HCEC 1CT (cell line): ENCODE measurements around the gene HLA-B.

Experiments
- DNase-seq: peaks from one replicate; pipeline ENCODE4 v3.0.0-alpha.2; 2017

Gene HLA-B

GRCh38 chr6:31351401-31352309 lies 5.3 kb downstream of the HLA-B start:
- no peak for DNase-seq

- DNase-seq, result no peak
Measured at GRCh38 chr6:31351033-31351380, 6.0 kb downstream of the HLA-B start.

DNA sequence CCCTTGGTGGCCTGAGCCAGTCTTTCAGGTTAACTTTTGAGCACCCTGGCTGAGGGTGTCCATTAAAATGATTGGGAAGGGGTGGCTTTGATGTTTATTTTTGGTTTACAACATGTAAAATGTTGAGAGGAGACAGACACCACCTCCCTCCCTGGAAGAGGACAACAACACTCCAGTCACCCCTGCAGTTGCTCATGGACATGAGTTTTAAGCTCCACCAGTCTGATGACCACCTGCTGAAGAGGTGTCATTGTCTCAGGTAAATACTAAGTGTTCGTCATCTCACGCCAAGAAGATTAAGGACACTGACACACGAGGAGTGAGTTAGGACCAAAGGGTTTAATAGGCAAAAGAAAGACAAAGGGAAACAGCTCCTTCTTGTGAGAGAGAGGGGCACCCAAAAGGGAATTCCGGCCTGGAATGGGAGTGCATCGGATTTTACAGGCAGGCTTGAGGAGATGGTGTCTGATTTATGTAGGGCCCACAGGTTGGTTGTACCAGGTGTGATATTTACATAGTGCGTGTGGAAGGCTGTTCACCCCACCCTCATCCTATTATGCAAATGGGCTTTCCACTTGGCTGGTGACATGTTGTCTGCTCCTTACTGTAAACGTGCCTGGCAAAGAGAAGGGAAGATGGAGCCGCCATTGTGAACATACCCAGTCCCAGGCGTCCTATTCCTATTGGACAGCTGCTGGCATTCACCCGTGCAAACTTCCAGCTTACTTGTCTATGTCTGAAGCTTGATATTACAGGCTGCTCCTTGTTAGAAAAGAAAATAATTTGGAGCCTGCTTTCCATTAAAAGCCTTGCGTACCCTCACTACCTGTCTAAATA lies 6.6 kb downstream of the HLA-B start:
- no peak for DNase-seq

GRCh38 chr6:31349301-31349700 lies 7.7 kb downstream of the HLA-B start:
- DNase-seq, result no peak

DNA sequence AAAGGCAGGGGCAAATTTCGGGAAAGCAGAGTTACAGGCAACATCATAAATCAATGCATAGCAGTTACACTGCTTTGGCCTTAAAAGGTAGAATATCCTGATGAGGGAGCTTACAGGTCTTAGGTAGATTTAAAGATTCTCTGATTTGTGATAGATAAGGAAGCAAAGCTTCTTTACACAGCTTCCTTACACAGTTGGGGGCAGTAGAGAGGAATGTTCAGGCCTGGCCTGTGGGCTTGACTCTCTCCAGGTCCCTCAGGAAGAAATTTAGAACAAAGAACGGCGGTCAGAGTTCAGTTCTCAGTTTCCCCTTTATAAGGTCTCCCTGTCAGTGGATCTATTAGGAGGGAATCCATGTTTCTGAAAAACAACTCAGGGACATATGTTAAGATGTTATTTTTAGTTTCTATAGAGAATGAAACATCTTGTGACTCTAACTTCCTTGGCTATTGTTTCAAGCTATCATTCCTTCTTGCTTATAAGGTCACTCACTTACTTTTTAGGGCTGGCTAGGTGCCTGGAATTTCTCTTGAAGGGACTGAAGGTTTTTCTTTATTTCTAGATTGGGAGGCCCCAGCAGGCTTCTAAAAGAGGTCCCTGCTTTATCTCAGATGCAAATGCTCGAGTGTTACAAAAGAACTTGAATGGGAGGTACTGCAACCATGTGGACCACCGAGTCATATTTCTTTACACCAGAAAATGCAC lies 11.8 kb downstream of the HLA-B start:
- no peak for DNase-seq

GRCh38 chr6:31340228-31340627 lies 16.8 kb downstream of the HLA-B start:
- no peak for DNase-seq

DNA sequence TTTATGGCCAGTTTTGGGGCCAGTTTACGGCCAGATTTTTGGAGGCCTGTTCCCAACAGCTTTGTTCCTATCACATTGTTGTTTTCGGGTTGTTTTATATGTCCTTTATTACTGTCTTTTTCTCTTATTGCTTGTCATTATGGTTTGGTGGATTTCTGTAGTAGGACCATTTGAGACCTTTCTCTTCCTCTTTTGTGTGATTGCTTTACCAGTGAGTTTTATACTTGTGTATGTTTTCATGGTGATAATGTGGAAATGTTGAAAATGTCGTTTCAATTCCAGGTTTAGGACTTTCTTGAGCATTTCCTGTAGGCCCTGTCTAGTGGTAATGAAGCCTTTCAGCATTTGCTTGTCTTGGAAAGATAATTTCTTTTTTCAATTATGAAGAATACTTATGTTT lies 17.8 kb downstream of the HLA-B start:
- no peak for DNase-seq

- no peak for DNase-seq
Measured at GRCh38 chr6:31336896-31337496, 20.0 kb downstream of the HLA-B start.

DNA sequence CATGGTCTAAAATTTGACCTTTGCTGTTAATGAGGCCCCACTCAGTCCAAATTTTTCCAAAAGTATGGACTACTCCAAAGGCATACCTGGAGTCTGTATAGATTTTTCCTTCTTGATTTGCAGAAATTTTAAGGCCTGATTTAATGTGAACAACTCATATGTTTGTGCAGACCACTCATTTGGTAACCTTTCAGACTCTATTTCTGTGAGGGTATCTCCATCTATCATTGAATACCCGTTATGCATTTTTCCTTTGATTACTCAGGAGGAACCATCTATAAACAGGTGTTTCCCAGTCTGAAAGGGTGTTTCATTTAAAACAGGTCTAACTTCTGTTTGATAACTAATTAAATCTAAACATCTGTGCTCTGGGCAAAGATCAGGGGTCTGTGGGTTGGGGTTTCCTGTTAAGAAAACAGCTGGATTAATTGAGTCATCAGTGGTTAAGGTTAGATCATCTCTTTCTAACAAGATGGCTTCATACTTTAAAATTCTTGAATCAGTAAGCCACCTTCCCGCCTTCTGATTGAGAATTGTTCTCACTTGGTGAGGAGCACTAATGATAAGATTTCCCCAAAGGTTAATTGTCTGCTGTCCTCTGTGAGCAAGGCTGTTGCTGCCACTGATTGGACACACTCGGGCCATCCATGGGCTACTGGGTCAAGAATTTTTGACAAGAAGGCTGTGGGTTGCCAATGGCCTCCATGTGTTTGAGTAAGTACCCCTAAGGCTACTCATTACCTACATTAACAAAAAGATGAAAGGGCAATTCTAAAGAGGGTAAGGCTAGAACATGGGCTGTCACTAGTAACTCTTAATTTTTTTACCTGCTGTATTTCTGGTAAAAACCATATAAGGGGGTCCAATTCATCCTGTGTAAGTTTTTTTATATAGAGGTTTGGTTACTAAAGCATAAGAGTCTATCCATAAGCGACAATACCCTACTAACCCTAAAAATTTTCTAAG lies 24.1 kb downstream of the HLA-B start:
- no peak for DNase-seq

DNA sequence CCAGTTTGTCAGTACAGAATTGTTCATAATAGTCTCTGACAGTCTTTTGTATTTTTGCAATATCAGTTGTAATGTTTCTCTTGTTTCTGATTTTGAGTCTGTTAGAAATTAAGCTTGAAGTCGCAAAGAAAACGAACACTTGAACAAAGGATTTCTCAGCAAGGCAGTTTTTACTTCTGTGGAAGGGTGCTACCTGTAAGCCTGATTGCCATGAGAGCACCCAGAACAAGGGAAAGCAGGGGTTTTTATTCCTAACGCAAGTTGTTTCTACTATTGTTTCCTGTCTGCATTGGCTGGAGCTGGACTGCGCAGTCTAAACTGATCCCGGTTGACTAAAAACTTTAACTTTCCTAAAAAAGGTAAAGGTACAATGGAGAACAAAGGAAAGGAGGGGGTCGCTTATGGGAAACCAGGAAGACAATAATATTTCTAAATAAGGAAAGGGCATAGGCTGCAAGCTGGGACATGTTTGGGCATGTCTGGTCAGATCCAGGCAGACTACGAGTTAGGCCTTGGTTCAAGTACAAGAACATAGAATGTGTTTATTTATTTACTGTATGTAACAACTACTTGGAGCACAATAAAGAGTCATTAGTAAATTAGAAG lies 28.5 kb downstream of the HLA-B start:
- DNase-seq, result no peak

DNA sequence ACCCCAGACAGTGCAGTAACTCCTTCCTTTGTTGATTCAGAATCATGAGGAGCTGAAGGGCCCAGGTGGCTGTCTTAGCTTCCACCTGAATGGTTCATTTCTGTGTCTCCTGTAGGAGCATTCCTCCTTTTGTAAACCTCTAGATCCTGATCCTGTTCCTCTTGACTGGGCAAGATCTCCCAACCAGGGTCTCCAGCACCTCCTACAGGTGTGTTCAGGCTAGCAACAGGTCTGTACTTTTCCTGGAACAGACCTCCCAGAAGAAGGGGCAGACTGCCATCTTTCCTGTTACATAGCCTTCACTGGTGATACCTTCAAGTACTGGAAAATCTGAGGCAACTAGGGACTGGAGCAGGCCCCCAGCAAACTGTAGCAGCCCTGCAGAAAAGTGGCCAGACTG lies 35.2 kb downstream of the HLA-B start:
- no peak for DNase-seq

DNA sequence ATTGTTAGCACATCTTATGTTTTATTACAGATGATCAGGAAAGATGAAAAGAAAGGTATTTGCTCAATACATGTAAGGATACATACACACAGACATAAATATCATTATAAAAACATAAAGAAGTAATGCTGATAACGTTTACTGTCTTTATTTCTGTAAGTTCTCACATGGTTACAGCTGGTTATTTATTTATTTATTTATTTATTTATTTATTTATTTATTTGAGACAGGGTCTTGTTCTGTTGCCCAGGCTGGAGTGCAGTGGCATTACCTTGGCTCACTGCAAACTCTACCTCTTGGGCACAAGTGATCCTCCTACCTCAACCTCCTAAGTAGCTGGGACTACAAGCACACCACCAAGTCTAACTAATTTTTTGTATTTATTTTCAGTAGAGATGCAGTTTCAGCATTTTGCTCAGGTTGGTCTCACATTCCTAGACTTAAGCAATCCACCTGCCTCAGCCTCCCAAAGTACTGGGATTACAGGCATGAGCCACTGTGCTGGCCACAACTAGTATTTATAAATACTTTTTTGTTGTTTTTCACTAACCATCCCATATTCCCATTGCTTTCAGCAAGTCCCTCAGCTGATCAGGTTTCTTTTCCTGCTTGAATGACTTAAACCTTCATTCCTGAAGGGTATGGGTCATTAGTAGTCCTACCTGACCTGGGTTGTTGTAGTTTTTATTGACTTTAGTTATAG lies 35.8 kb downstream of the HLA-B start:
- no peak for DNase-seq

DNA sequence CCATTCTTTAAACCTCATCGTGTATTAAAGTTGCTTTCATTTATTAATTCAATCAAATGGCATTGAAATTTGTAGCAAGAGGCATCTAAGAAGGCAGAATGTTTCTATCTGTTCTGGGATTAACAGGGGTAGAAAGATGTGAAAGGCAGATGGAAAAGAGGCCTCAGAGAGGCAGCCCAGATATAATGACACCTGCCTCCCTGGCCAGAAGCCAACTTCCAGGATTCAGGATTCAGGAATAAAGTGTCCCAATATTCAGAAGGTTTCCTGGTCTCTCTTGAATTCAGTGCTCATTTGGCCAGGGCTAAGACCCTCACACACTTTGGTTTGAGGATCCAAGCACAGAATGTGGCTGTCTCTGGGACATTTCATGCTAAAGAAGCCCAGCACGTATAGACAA lies 39.9 kb downstream of the HLA-B start:
- DNase-seq, result no peak

GRCh38 chr6:31309641-31310040 lies 47.3 kb downstream of the HLA-B start:
- no peak for DNase-seq

DNA sequence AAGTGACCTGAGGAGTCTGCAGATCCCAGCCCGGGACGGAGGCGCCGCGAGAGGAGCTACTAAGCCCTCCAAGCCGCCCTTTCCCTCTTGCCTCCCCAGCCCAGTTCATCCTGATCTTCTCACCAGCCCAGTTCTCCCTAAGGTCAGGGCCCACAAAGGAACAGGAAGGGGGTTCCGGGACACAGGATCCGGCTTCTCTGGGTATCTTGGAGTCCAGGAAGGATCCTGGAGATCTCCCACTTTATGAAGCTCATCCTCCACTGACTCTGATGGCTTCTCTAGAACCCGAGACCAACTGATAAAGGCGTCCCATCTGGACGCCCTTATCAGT lies 48.2 kb downstream of the HLA-B start:
- DNase-seq, result no peak

GRCh38 chr6:31308050-31308844 lies 48.7 kb downstream of the HLA-B start:
- no peak for DNase-seq

- DNase-seq, result no peak
Measured at GRCh38 chr6:31307669-31308049, 49.3 kb downstream of the HLA-B start.

GRCh38 chr6:31305703-31306219 lies 51.2 kb downstream of the HLA-B start:
- DNase-seq, result no peak

DNA sequence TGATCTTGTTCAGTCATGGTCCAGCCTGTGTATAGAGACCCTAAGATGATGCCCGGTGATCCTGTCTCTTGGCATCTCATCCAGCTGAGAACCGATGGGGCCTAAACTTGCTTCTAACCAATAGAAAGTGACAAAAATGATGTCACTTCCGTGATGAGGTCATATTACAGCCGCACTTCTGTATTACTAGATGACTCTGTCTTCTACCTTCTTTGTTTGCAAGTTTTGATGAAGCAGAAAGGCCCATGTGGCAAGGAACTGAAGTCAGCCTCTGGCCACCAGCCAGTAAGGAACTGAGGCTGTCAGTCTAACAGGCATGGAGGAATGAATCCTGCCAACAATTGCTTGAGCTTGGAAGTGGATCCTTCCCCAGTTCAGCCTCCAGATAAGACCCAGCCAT lies 52.3 kb downstream of the HLA-B start:
- no peak for DNase-seq
